ENCODE results near the gene MAP3K20. TPM values are rescaled to one million over a fixed set of nuclear protein-coding genes. Genes with fewer than 3 reads are reported as not detected.

Gene MAP3K20
- total RNA-seq, 1 experiment from 2014 or later: 44.5 TPM

- no peak for DNase-seq
- Mint-ChIP-seq H3K4me3 (ENCODE audit: unreplicated experiment) (no peak overlapping the region), H3K27ac (ENCODE audit: unreplicated experiment) (no peak overlapping the region), H3K4me1 (ENCODE audit: low read depth, unreplicated experiment) (no peaks in the 10 kb centered on the region), H3K36me3 (ENCODE audit: insufficient read depth, unreplicated experiment) (no peaks in the 10 kb centered on the region), H3K9me3 (ENCODE audit: unreplicated experiment) (no peaks in the 10 kb centered on the region), H3K27me3 (ENCODE audit: insufficient read depth, unreplicated experiment) (no peaks in the 10 kb centered on the region)
- no peaks in the 10 kb centered on the region for H3K27me3 ChIP-seq (replicated peaks; ENCODE audit: control insufficient read depth, insufficient read depth, low read length)
- no peaks in the 10 kb centered on the region for H3K4me1 ChIP-seq
- H3K36me3 ChIP-seq (ENCODE audit: control insufficient read depth, insufficient read depth, low read length): no peaks in the 10 kb centered on the region; the same call in 1 of the 2 replicates
- H3K9me3 ChIP-seq: no peaks in the 10 kb centered on the region
- CTCF ChIA-PET: no interaction called here
- TF ChIP-seq CTCF (IDR thresholded peaks at IDR 0.05; ENCODE audit: insufficient read depth in 1 of 2, low read depth in 1 of 2, low read length in 1 of 2, severe bottlenecking in 1 of 2, unreplicated experiment in 1 of 2): no peak
- H3K4me3 ChIP-seq (ENCODE audit: low read depth, low read length): no peak overlapping the region
- intact Hi-C loops (cut with micrococcal nuclease; ENCODE audit: unreplicated experiment): no loop called here
- POLR2A ChIA-PET: interaction anchor here (0.7 kb wide), 1 partner anchor 93 kb away, joined by 3 read pairs; no protein-coding TSS in a partner anchor
- no TSS peak for BruUV-seq (replicated peaks)
Observed at GRCh38 chr2:173241643-173242042, 166.0 kb downstream of the MAP3K20 start.

GRCh38 chr2:173247156-173247555, 171.5 kb downstream of the MAP3K20 start:
- Mint-ChIP-seq H3K4me1 (ENCODE audit: low read depth, unreplicated experiment) (no peaks in the 10 kb centered on the region), H3K4me3 (ENCODE audit: unreplicated experiment) (no peak overlapping the region), H3K27me3 (ENCODE audit: insufficient read depth, unreplicated experiment) (no peaks in the 10 kb centered on the region), H3K36me3 (ENCODE audit: insufficient read depth, unreplicated experiment) (no peaks in the 10 kb centered on the region), H3K9me3 (ENCODE audit: unreplicated experiment) (no peaks in the 10 kb centered on the region), H3K27ac (ENCODE audit: unreplicated experiment) (no peak overlapping the region)
- no peaks in the 10 kb centered on the region for H3K9me3 ChIP-seq
- DNase-seq: no peak
- H3K27me3 ChIP-seq (replicated peaks; ENCODE audit: control insufficient read depth, insufficient read depth, low read length): no peaks in the 10 kb centered on the region
- CTCF ChIA-PET: no interaction called here
- H3K36me3 ChIP-seq (ENCODE audit: control insufficient read depth, insufficient read depth, low read length): 0 out of 2 replicates have a peak, but pooled peaks cover 1% of the 10 kb centered on the region
- BruUV-seq (replicated peaks): no TSS peak
- H3K4me3 ChIP-seq (ENCODE audit: low read depth, low read length): no peak overlapping the region
- no peaks in the 10 kb centered on the region for H3K4me1 ChIP-seq
- TF ChIP-seq CTCF (IDR thresholded peaks at IDR 0.05; ENCODE audit: insufficient read depth in 1 of 2, low read depth in 1 of 2, low read length in 1 of 2, severe bottlenecking in 1 of 2, unreplicated experiment in 1 of 2): no peak
- intact Hi-C loops (cut with micrococcal nuclease; ENCODE audit: unreplicated experiment): no loop called here
- POLR2A ChIA-PET: no interaction called here

DNA sequence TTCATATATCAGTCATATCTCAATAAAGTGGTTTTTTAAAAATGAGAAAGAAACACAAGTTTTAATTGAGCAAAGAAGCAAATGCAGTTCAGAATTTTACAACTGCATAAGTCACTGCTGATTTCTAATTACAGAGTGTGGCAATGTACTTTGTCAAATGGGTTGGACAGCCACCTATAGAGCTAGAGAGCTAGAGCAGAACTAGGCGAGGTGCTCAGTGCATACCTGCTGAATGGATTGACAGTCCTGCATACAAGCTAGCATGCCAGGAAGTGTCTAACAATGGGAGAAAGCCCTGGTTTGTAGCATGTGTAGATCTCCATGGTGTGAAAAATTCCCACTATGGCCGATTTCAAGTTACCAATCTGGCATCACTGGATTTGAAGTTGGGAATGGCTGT, 172.7 kb downstream of the MAP3K20 start:
- Histone ChIP-seq H3K4me3 (ENCODE audit: low read depth, low read length) (no peak overlapping the region), H3K27me3 (replicated peaks; ENCODE audit: control insufficient read depth, insufficient read depth, low read length) (no peaks in the 10 kb centered on the region), H3K4me1 (no peaks in the 10 kb centered on the region), H3K36me3 (ENCODE audit: control insufficient read depth, insufficient read depth, low read length) (0 out of 2 replicates have a peak, but pooled peaks cover 1% of the 10 kb centered on the region), H3K9me3 (no peaks in the 10 kb centered on the region)
- TF ChIP-seq CTCF (IDR thresholded peaks at IDR 0.05; ENCODE audit: insufficient read depth in 1 of 2, low read depth in 1 of 2, low read length in 1 of 2, severe bottlenecking in 1 of 2, unreplicated experiment in 1 of 2): no peak
- POLR2A ChIA-PET: no interaction called here
- Mint-ChIP-seq H3K27ac (ENCODE audit: unreplicated experiment) (no peak overlapping the region), H3K4me3 (ENCODE audit: unreplicated experiment) (no peak overlapping the region), H3K36me3 (ENCODE audit: insufficient read depth, unreplicated experiment) (no peaks in the 10 kb centered on the region), H3K9me3 (ENCODE audit: unreplicated experiment) (no peaks in the 10 kb centered on the region), H3K4me1 (ENCODE audit: low read depth, unreplicated experiment) (no peaks in the 10 kb centered on the region), H3K27me3 (ENCODE audit: insufficient read depth, unreplicated experiment) (no peaks in the 10 kb centered on the region)
- no TSS peak for BruUV-seq (replicated peaks)
- intact Hi-C loops (cut with micrococcal nuclease; ENCODE audit: unreplicated experiment): no loop called here
- DNase-seq: no peak
- CTCF ChIA-PET: no interaction called here
